Stimulated activated CD8-positive, alpha-beta memory T cell treated with anti-CD3 and anti-CD28 coated beads, Interleukin-2, amount 100 ng/mL, for 48 hours (primary cell): Measurements from ENCODE around the gene ANKRD40CL.
"Not testable (repeated sequence)": the region's sequence is repeated elsewhere in the genome, so short reads cannot be mapped to it uniquely, and the experiment has no call there.

Source experiments
- DNase-seq, 2 donors: peaks; one replicate each; pipeline ENCODE4 v3.0.0-alpha.2; 2020; ENCODE audit warnings: low read depth in 2 of 2

Gene ANKRD40CL

GRCh38 chr17:50767446-50767845, at the start of gene ANKRD40CL:
Gene ANKRD40CL, minus strand, starts transcription at chr17:50767518. Its CDS starts 605 bp downstream, at chr17:50766913.
- no peak for DNase-seq

- no peak for DNase-seq
Observed at GRCh38 chr17:50816271-50816670, 49.0 kb upstream of the ANKRD40CL start.

- no peak for DNase-seq
Observed at GRCh38 chr17:50815400-50815799, 48.1 kb upstream of the ANKRD40CL start.

GRCh38 chr17:50813583-50813982, 46.3 kb upstream of the ANKRD40CL start:
- DNase-seq: no peak

GRCh38 chr17:50808888-50809287, 41.6 kb upstream of the ANKRD40CL start:
- DNase-seq: no peak

GRCh38 chr17:50808413-50808812, 41.1 kb upstream of the ANKRD40CL start:
- no peak for DNase-seq

GRCh38 chr17:50807675-50808074, 40.4 kb upstream of the ANKRD40CL start:
- no peak for DNase-seq

- no peak for DNase-seq
Observed at GRCh38 chr17:50807009-50807408, 39.7 kb upstream of the ANKRD40CL start.

GRCh38 chr17:50806141-50806643, 38.9 kb upstream of the ANKRD40CL start:
- DNase-seq: no peak

- no peak for DNase-seq
Observed at GRCh38 chr17:50805486-50805885, 38.2 kb upstream of the ANKRD40CL start.

GRCh38 chr17:50804749-50805475, 37.6 kb upstream of the ANKRD40CL start:
- DNase-seq: not testable (repeated sequence)

- DNase-seq: no peak
Observed at GRCh38 chr17:50803676-50804075, 36.4 kb upstream of the ANKRD40CL start.

- DNase-seq: no peak
Observed at GRCh38 chr17:50802609-50803571, 35.6 kb upstream of the ANKRD40CL start.

GRCh38 chr17:50800196-50800700, 32.9 kb upstream of the ANKRD40CL start:
- DNase-seq: no peak

GRCh38 chr17:50799582-50799981, 32.3 kb upstream of the ANKRD40CL start:
- no peak for DNase-seq

GRCh38 chr17:50798424-50799288, 31.3 kb upstream of the ANKRD40CL start:
- DNase-seq: no peak

GRCh38 chr17:50797135-50797810, 30.0 kb upstream of the ANKRD40CL start:
- no peak for DNase-seq

- DNase-seq: no peak
Observed at GRCh38 chr17:50794361-50794760, 27.0 kb upstream of the ANKRD40CL start.

GRCh38 chr17:50793007-50793406, 25.7 kb upstream of the ANKRD40CL start:
- DNase-seq: no peak

GRCh38 chr17:50792132-50792531, 24.8 kb upstream of the ANKRD40CL start:
- DNase-seq: no peak

GRCh38 chr17:50790618-50791017, 23.3 kb upstream of the ANKRD40CL start:
- DNase-seq: no peak
